H9 (cell line): Measurements from ENCODE around the gene HNF1B. TPM values are rescaled to one million over a fixed set of nuclear protein-coding genes. Genes with fewer than 3 reads are reported as not detected.

Source experiments
- DNase-seq: peaks from one replicate; pipeline ENCODE4 v3.0.0-alpha.2; 2017
- H2AFZ ChIP-seq: one replicate; pipeline ENCODE4 v1.6.1; 2013; ENCODE audit warnings: mild to moderate bottlenecking, low read length, control low read depth, moderate library complexity
- H2AK5ac ChIP-seq: 2 replicates; pipeline ENCODE4 v1.6.1; 2013; ENCODE audit warnings: low read length, control low read depth, mixed read lengths; ENCODE audit not compliant: insufficient read length
- H2BK120ac ChIP-seq: one replicate; pipeline ENCODE4 v1.6.1; 2013; ENCODE audit warnings: low read depth, mild to moderate bottlenecking, low read length, control low read depth, inconsistent platforms; ENCODE audit not compliant: poor library complexity, severe bottlenecking
- H2BK12ac ChIP-seq: 2 replicates; pipeline ENCODE4 v1.6.1; 2013; ENCODE audit warnings: low read length, control low read depth, mixed read lengths, low read depth; ENCODE audit not compliant: insufficient read length
- H2BK15ac ChIP-seq: 2 replicates; pipeline ENCODE4 v1.6.1; 2013; ENCODE audit warnings: low read depth, low read length, control low read depth
- H2BK20ac ChIP-seq: one replicate; pipeline ENCODE4 v1.6.1; 2013; ENCODE audit warnings: low read depth, mild to moderate bottlenecking, low read length, control low read depth, inconsistent platforms; ENCODE audit not compliant: poor library complexity, severe bottlenecking
- H2BK5ac ChIP-seq: 2 replicates; pipeline ENCODE4 v1.6.1; 2013; ENCODE audit warnings: low read length, control low read depth, mixed read lengths; ENCODE audit not compliant: insufficient read length
- H3K14ac ChIP-seq: 2 replicates; pipeline ENCODE4 v1.6.1; 2013; ENCODE audit warnings: low read length, control low read depth; ENCODE audit not compliant: insufficient read depth
- H3K18ac ChIP-seq: 2 replicates; pipeline ENCODE4 v1.6.1; 2013; ENCODE audit warnings: low read depth, mild to moderate bottlenecking, mixed read lengths, low read length, control low read depth; ENCODE audit not compliant: insufficient read length
- H3K23ac ChIP-seq: 2 replicates; pipeline ENCODE4 v1.6.1; 2013; ENCODE audit warnings: low read length, control low read depth, mixed read lengths, low read depth; ENCODE audit not compliant: insufficient read length
- H3K23me2 ChIP-seq: 2 replicates; pipeline ENCODE4 v1.6.1; 2013; ENCODE audit warnings: low read depth, mild to moderate bottlenecking, mixed read lengths, low read length, control low read depth; ENCODE audit not compliant: insufficient read length, poor library complexity, severe bottlenecking
- H3K27ac ChIP-seq: 2 replicates; pipeline ENCODE4 v1.5.1; 2013; ENCODE audit warnings: low read length, control low read depth, mixed read lengths, low read depth; ENCODE audit not compliant: insufficient read length
- H3K27me3 ChIP-seq: 2 replicates; pipeline ENCODE4 v1.6.1; 2013; ENCODE audit warnings: low read length, control low read depth, inconsistent platforms; ENCODE audit not compliant: insufficient read depth
- H3K4ac ChIP-seq: 2 replicates; pipeline ENCODE4 v1.6.1; 2013; ENCODE audit warnings: low read depth, mild to moderate bottlenecking, control low read depth, inconsistent platforms, low read length, moderate library complexity
- H3K4me1 ChIP-seq: 2 replicates; pipeline ENCODE4 v1.6.1; 2013; ENCODE audit warnings: low read length, control low read depth, inconsistent platforms; ENCODE audit not compliant: insufficient read depth
- H3K4me2 ChIP-seq: 2 replicates; pipeline ENCODE4 v1.6.1; 2013; ENCODE audit warnings: low read length, control low read depth, mixed read lengths; ENCODE audit not compliant: insufficient read length, insufficient read depth
- H3K56ac ChIP-seq: 2 replicates; pipeline ENCODE4 v1.6.1; 2013; ENCODE audit warnings: low read depth, mild to moderate bottlenecking, mixed read lengths, low read length, control low read depth; ENCODE audit not compliant: insufficient read length
- H3K79me1 ChIP-seq: 2 replicates; pipeline ENCODE4 v1.6.1; 2013; ENCODE audit warnings: low read depth, mild to moderate bottlenecking, moderate library complexity, low read length, control low read depth, inconsistent platforms; ENCODE audit not compliant: insufficient read depth, poor library complexity, severe bottlenecking
- H3K79me2 ChIP-seq: 2 replicates; pipeline ENCODE4 v1.6.1; 2013; ENCODE audit warnings: low read length, control low read depth, inconsistent platforms; ENCODE audit not compliant: insufficient read depth
- H3K9ac ChIP-seq: 2 replicates; pipeline ENCODE4 v1.6.1; 2013; ENCODE audit warnings: low read length, control low read depth, mixed read lengths; ENCODE audit not compliant: insufficient read length; ENCODE audit errors: extremely low read depth
- H3K9me3 ChIP-seq: one replicate; pipeline ENCODE4 v1.6.1; 2013; ENCODE audit warnings: low read depth, low read length, inconsistent platforms; ENCODE audit not compliant: control insufficient read depth
- H3T11ph ChIP-seq: one replicate; pipeline ENCODE4 v1.6.1; 2013; ENCODE audit warnings: mild to moderate bottlenecking, low read length, control low read depth, inconsistent platforms
- H4K20me1 ChIP-seq: one replicate; pipeline ENCODE4 v1.6.1; 2013; ENCODE audit not compliant: control insufficient read depth, insufficient read length, insufficient read depth
- H4K5ac ChIP-seq: 2 replicates; pipeline ENCODE4 v1.6.1; 2013; ENCODE audit warnings: low read depth, mild to moderate bottlenecking, mixed read lengths, low read length, control low read depth; ENCODE audit not compliant: insufficient read length
- H4K8ac ChIP-seq: replicated peaks from 2 replicates; pipeline ENCODE4 v1.6.1; 2013; ENCODE audit warnings: low read length, control low read depth, mixed read lengths, low read depth; ENCODE audit not compliant: insufficient read length
- H4K91ac ChIP-seq: 2 replicates; pipeline ENCODE4 v1.6.1; 2013; ENCODE audit warnings: low read depth, mild to moderate bottlenecking, moderate library complexity, mixed read lengths, low read length, control low read depth; ENCODE audit not compliant: insufficient read length
- H3K27ac Mint-ChIP-seq, 3 experiments: 2 replicates in 2 of 3; 3 replicates in 1 of 3; pipeline ENCODE4 v1.8.0; 2020 to 2021; ENCODE audit warnings: mixed read lengths in 3 of 3, mild to moderate bottlenecking in 1 of 3, moderate library complexity in 1 of 3
- H3K27me3 Mint-ChIP-seq: 2 replicates; pipeline ENCODE4 v1.8.0; 2021; ENCODE audit warnings: low read depth, mild to moderate bottlenecking, moderate library complexity, mixed read lengths
- H3K36me3 Mint-ChIP-seq, 3 experiments: 2 replicates in 2 of 3; 3 replicates in 1 of 3; pipeline ENCODE4 v1.8.0; 2020 to 2021; ENCODE audit warnings: low read depth in 3 of 3, mixed read lengths in 3 of 3; ENCODE audit not compliant: insufficient read depth in 1 of 3
- H3K4me1 Mint-ChIP-seq, 2 experiments: 2 replicates each; pipeline ENCODE4 v1.8.0; 2020; ENCODE audit warnings: mixed read lengths in 2 of 2
- H3K4me3 Mint-ChIP-seq, 2 experiments: 2 replicates in 1 of 2; 3 replicates in 1 of 2; pipeline ENCODE4 v1.8.0; 2020 to 2021; ENCODE audit warnings: mild to moderate bottlenecking in 2 of 2, mixed read lengths in 2 of 2, moderate library complexity in 1 of 2
- H3K9me3 Mint-ChIP-seq, 2 experiments: 2 replicates in 1 of 2; 3 replicates in 1 of 2; pipeline ENCODE4 v1.8.0; 2020; ENCODE audit warnings: mild to moderate bottlenecking in 2 of 2, mixed read lengths in 2 of 2, moderate library complexity in 1 of 2
- WGBS: extraction: QIAGEN DNeasy Blood & Tissue Kit; methylation state at CpG from one replicate; pipeline ENCODE4 v1.1.7; 2013; ENCODE audit warnings: missing lambda C conversion rate, low lambda C conversion rate, mixed read lengths; ENCODE audit not compliant: insufficient read length; ENCODE audit errors: extremely low coverage; 5-methylcytosine and 5-hydroxymethylcytosine counted together
- total RNA-seq: library from RNA; stranded (reverse); gene quantifications from 2 replicates; pipeline ENCODE4 v1.2.1, GENCODE V29; 2021
- TF ChIP-seq, protein P1 (sequence below): fragments of 200-600 bp; sonication (generic); conservative IDR thresholded peaks from 3 replicates; pipeline ENCODE4 v1.8.0; 2021; ENCODE audit warnings: antibody characterized with exemption, mild to moderate bottlenecking

Gene HNF1B
- total RNA-seq, 1 experiment from 2014 or later = not detected

DNA sequence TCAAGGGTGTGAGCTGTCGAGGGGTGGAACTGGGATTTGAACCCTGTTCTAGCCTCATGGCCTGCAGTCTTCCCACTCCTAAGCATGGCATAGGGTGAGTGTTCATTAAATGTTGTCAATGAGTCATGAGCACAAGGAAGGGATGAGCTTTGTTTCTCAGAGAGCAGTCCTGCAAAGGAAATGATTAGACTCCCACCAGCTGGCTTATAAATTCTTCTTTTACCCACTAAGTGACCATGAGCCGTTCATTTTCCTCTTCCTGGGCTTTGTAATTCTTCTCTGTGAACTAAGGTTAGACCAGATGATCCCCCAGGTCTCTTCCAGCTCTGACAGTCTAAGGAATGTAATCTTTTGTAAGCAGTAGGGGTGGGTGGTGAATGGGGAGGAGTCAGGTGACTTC is 47.9 kb upstream of the HNF1B start:
- H3K23me2 ChIP-seq = no peaks in the 10 kb centered on the region
- TF ChIP-seq, protein P1, sequence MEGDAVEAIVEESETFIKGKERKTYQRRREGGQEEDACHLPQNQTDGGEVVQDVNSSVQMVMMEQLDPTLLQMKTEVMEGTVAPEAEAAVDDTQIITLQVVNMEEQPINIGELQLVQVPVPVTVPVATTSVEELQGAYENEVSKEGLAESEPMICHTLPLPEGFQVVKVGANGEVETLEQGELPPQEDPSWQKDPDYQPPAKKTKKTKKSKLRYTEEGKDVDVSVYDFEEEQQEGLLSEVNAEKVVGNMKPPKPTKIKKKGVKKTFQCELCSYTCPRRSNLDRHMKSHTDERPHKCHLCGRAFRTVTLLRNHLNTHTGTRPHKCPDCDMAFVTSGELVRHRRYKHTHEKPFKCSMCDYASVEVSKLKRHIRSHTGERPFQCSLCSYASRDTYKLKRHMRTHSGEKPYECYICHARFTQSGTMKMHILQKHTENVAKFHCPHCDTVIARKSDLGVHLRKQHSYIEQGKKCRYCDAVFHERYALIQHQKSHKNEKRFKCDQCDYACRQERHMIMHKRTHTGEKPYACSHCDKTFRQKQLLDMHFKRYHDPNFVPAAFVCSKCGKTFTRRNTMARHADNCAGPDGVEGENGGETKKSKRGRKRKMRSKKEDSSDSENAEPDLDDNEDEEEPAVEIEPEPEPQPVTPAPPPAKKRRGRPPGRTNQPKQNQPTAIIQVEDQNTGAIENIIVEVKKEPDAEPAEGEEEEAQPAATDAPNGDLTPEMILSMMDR = no peak
- H3K79me2 ChIP-seq = no peaks in the 10 kb centered on the region
- no peak overlapping the region for H3K23ac ChIP-seq
- H2BK20ac ChIP-seq = no peak overlapping the region
- no peaks in the 10 kb centered on the region for H3K27me3 ChIP-seq
- no peak for DNase-seq
- H3K4me2 ChIP-seq = no peak overlapping the region
- no peak overlapping the region for H3K14ac ChIP-seq
- Mint-ChIP-seq H3K27me3 (no peaks in the 10 kb centered on the region), H3K27ac (peak overlapping the region in 1 of 3 experiments; percentile 6; a peak in 1 of 7 replicates), H3K9me3 (peaks cover 2 to 3% of the 10 kb centered on the region in 2 experiments; a peak in 4 of 5 replicates), H3K4me1 (peaks cover 22% of the 10 kb centered on the region in 2 experiments), H3K4me3 (no peak overlapping the region), H3K36me3 (peaks cover 2 to 5% (median 3%) of the 10 kb centered on the region in 3 experiments; a peak in 5 of 7 replicates)
- no peak overlapping the region for H3T11ph ChIP-seq
- H4K5ac ChIP-seq = no peak overlapping the region
- H2BK15ac ChIP-seq = no peak overlapping the region
- no peak overlapping the region for H3K18ac ChIP-seq
- no peak overlapping the region for H3K56ac ChIP-seq
- H2AFZ ChIP-seq = no peak overlapping the region
- H4K8ac ChIP-seq = no peak overlapping the region
- no peaks in the 10 kb centered on the region for H4K20me1 ChIP-seq
- WGBS = no CpG with 5 or more reads among the region's 2 CpGs
- no peak overlapping the region for H3K9ac ChIP-seq
- H3K9me3 ChIP-seq = no peaks in the 10 kb centered on the region
- H3K27ac ChIP-seq = no peak overlapping the region
- H3K4me1 ChIP-seq = no peaks in the 10 kb centered on the region
- H3K79me1 ChIP-seq = no peaks in the 10 kb centered on the region
- H2BK12ac ChIP-seq = no peak overlapping the region
- no peak overlapping the region for H4K91ac ChIP-seq
- H2BK5ac ChIP-seq = no peak overlapping the region
- no peak overlapping the region for H2BK120ac ChIP-seq
- no peak overlapping the region for H2AK5ac ChIP-seq
- H3K4ac ChIP-seq = no peak overlapping the region
